GM21529 (cell line): ENCODE results near the gene IGF2.
"Not testable (repeated sequence)": the region's sequence is repeated elsewhere in the genome, so short reads cannot be mapped to it uniquely, and the experiment has no call there.

Source experiments
- ATAC-seq: cut with Tn5 transposase; IDR thresholded peaks from one replicate; pipeline ENCODE4 v1.9.1; 2021; ENCODE audit not compliant: unreplicated experiment

Gene IGF2

DNA sequence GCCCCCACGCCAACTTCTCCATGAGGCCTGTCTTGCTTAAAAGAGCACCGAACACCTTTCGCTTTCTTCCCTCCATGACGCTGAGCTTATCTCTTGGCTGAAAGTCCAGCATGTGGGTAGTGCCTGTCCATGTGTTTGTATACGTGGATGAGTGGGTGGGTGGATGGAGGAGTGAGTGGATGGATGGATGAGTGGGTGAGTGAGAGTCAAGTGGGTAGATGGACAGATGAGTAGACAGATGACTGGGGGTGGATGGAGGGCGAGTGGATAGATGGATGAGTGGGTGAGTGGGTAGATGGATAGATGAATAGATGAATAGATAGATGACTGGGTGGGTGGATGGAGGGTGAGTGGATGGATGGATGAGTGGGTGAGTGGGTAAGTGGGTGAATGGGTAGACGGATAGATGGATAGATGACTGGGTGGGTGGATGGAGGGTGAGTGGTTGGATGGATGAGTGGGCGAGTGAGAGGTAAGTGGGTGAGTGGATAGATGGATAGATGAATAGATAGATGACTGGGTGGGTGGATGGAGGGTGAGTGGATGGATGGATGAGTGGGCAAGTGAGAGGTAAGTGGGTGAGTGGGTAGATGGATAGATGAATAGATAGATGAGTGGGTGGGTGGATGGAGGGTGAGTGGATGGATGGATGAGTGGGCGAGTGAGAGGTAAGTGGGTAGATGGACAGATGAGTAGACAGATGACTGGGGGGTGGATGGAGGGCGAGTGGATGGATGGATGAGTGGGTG is 14.3 kb downstream of the IGF2 start:
- not testable (repeated sequence) for ATAC-seq

DNA sequence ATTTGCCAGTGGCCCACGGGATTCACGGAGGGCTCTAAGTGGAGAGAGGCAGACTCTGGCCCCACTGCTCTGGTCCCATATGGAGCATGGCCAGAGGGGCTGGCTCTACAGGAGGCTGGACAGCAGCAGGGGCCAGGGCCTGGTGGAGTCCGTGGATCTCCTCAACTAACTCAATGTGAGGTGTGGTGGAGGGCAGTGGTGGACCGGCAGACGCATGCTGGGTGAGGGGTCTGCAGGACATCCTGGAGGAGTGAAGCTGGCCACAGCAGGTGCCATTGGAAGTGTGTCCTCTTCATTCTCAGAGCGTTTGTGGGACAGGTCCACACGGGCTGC is 15.6 kb downstream of the IGF2 start:
- ATAC-seq = no peak

DNA sequence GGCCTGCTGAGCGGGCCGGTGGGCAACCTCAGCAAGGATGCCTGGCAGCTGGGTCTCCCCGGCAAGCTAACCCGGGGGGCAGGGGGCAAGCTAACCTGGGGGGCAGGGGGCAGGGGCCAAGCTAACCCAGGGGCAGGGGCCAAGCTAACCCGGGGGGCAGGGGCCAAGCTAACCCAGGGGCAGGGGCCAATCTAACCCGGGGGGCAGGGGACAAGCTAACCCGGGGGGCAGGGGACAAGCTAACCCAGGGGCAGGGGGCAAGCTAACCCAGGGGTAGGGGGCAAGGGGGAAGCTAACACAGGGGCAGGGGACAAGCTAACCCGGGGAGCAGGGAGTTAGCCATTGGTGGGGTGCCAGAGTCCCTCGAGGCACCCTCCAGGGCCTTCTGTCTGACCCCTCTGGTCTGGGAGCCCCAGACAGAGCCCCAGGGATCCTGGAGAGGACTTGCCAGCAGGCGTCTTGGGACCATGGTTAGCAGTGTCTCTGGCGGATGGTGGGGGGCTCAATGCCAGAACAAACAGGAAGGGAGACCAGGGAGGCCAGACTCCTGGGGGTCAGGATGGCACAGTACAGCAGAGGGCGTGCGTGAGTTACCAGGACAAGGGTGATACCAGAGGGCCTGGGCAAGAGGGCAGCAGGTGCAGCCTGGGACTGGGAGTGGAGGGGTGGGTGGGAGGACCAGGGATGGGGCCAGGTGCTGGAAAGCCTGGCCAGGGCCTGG is 16.1 kb downstream of the IGF2 start:
- ATAC-seq = no peak

DNA sequence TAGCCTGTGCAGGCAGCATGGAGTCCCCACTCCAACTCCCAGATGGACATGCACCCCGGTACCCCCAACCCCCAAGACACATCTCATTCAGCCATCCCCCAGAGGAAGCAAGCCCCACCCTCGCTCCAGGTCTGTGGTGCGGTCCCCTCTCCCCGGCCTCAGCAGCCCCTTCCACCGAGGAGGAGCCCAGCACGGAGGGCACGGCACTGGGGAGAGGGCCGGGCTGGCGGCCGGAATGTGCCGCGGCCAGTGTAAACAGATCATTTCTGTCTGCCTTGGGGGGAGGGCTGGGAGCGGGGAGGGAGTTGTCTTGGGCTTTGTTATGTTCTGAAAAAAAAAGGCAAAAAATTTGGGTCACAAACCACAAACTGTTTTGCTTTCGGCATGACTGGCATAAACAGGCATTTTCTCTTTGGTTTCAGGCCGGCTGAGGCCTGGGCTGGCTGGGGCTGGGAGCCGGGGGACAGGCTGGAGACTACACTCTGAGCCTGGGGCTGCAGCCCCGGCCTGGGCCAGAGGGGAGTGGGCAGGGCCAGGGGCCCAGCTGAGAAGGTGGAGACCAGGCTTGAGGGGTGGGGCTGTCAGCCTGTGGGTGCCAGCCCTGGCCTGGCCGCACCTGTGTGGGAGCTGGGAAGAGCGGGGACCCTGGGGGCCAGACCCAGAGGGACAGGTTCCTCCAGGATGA is 16.8 kb downstream of the IGF2 start:
- ATAC-seq = no peak

DNA sequence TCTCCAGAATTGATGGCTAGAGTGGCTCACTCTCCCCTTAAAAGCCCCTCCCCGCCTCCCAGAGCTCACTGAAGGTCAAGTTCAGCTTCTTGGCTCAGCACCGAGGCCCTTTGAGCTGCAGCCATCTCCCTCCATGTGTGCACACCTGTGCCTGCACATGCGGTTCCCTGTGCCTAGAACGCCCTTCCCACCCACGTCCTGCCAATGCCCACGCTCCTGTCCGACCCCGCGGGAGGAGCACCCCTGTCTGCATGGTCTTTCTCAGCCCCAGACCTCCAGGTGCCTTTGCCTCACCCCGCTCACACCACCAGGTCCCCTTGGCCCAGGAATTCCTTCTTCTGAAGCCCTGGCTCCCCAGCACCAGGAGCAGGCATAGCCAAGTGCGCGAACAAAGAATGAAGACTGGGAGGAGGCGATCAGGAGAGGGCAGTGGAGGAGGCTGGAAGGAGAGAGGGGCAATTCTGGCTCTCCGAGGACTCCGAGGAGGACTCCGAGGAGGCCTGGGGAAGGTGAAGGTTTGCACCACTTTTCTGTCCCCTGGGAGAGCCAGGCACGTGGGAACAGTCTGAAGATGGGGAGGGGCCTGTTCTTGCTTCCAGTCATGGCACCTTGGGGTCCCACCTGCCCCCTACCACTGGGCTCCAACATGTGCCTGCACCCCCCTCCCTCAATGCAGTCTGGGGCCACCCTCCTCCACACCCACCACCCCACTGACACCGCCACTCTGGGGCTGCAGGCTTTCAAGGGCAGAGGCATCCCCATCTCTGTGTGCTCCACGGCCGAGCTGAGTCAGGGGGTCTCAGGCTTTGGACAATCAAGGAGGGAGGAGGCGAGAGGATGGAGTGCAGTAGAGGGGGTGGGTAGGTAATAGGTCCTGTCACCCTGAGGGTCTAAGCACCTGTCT is 17.7 kb downstream of the IGF2 start:
- no peak for ATAC-seq

DNA sequence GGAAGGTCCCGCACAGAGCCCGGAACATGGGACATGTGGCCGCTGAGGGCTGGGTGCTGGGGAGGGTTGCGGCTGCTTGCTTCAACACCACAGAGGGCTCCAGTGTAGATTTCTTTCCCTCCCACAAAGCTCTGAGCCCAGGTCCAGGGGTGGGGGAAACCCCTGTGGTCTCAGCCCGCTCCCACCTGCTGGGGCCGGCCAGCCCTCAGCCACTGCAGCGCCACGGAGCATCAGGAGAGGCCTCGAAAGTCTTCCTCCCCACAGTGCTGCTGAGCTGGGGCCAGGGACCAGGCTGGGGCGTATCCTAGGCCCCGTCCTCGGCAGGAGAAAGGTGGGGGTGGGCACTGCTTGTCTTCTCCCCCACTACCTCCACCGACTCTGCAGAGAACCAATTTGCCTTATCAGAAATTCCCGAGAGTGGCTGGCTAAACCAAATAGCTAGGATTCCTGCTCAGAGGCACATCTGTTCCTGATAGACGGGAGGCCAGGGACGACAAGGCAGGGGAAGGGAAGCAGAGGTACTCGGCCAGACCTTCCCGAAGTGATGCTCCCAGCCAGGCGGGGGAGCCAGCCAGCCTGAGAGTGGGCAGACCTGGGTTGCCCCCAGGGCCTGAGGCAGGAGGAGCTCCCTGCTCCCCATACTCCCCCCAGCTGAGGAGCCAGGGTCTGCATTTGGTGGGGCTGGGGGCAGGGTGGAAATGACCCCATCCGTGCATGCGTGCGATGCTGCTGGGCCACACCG is 18.7 kb downstream of the IGF2 start:
- no peak for ATAC-seq

DNA sequence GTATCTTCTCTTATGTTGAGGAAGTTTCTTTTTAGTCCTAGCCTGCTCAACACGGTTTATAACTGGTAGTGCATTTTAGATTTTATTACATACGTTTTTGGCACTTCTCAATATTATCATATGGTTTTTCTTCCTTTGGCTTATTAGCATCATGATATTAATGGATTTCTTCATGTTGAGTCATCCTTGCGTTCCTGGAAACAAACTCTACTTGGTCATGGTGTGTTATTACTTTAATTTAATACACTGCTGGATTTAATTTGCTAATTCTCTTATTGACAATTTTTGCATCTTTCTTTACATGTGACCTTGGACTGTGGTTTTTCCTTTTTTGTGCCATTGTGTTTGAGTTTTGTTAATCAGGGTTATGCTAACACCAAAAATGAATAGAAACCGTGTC is 20.5 kb downstream of the IGF2 start:
- ATAC-seq = no peak

DNA sequence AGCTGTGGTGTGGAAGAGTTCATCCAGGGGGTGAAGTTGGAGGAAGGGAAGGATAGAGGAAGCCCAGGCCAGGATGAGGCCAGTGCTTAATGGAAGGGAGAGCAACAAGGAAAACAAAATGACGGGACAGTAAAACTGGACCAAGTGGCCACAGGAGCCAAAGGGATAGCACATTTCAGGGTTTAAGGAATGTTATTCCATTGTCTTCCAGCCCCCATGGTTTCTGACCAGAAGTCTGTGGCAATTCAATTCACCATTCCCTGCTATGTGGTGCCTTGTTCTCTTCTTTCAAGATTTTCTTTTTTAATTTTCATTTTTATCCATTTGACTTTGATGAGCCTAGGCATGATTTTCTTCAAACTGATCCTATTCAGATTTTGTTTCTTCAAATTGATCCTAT is 22.5 kb downstream of the IGF2 start:
- no peak for ATAC-seq

DNA sequence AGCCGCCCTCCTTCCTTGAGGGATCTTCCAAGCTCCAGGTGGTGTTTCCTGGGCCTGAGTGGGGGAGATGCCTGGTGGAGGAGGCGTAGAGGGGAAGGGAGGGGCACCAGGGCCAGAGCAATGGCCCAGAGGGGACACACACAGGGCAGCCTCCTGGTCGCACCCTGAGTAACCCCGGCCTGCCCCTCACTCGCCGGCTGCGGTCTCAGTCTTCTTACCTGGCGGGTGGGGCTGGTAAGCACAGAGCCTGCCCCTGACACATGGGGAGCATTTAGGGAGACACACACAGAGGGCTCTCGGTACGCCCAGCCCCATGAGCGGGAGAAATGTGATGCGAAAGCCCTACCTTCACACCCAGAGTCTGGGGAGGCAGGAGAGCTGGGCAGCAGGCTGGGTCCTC is 23.9 kb downstream of the IGF2 start:
- no peak for ATAC-seq

DNA sequence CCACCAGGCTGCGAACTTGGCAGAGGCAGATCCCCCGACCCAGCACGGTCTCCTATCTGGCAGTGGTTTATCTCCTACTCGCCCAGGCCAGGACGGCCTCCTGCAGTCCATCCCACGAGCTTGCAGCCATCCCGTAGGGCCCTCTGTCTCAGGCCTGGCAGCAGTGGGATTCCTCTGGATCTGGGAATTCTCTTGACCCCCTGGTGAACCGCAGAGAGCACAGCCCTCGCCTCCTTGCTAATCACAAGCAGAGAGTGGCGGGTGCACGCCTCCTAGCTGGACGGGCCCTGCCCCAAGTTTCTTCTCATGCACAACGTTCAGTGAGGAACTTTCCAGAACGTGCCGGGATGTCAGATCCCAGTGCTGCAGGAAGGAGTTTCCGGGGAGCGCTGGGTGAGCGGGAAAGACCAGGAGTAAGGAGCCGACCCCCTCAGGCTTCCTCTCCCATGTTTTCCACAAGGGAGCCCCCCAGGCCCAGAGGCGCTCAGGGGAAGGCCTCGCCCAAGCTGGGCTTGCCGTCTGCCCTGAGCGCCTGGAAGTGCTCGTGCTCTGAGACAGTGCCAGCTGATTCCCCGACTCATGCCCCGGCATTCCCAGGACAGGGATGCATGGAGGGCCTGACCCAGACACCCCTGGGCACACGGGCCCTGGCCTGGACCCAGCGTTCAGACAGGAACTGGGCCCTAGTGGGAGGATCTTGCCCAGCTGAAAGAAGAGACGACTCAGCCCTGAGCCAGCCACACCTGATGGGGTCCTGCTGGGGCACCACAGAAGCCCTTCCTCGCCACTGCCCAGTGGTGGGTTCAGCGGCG is 24.6 kb downstream of the IGF2 start:
- ATAC-seq = no peak

DNA sequence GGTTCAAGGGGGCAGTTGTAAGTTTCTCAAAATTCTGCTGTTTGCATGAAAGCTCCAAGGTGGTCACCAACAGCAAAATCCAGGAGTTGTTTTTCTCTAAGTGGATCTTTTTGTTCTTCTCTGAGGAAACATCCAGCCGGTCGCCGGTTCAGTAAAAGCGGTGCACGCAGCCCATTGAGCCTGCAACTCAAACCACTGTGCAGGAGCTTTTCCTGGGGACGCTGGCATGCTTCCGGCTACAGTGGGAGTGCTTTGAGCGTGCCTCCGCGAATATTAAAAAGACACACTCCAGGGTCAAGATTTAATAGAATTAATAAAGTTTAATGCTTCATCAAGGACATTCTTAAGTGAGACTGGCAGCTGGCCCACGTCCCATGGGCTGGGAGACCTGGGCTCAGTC is 25.4 kb downstream of the IGF2 start:
- no peak for ATAC-seq

DNA sequence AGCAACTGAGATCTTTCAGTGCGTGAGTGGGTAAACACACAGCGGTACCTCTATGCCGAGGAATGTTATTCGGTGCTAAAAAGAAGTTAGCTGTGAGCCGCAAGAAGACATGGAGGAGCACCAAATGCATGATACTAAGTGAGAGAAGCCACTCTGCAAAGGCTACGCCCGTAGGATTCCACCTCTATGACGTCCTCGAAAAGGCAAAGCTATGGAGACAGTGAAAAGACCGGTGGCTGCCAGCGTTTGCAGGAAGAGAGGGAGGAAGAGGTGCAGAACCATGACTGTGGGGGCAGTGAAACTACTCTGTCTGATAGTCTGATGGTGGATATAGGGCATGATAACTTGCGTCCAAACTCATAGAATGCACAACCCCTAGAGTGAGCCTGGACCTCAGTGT is 28.7 kb downstream of the IGF2 start:
- ATAC-seq = no peak

DNA sequence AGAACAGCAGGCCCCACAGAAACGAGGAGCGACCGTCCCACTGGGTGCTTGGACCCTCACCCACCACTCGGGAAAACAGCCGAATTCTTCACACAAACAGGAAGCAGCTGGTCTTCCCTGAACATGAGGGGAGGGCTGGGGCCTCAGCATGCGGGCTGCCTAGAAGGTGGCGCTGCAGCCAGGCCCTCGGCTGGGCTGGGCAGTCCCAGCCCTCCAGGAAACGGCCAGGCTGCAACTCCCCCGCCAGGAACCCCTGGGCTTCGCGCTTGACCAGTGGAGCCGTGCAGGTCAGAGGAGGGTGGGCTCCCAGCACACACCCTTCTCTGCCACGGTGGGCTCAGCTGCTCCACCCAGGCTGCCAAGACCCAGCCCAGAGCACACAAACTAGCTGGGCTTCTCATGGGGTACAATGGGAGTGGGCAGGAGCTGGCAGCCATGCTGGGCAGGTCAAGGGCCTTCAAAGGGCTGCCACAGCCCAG is 29.6 kb downstream of the IGF2 start:
- no peak for ATAC-seq

DNA sequence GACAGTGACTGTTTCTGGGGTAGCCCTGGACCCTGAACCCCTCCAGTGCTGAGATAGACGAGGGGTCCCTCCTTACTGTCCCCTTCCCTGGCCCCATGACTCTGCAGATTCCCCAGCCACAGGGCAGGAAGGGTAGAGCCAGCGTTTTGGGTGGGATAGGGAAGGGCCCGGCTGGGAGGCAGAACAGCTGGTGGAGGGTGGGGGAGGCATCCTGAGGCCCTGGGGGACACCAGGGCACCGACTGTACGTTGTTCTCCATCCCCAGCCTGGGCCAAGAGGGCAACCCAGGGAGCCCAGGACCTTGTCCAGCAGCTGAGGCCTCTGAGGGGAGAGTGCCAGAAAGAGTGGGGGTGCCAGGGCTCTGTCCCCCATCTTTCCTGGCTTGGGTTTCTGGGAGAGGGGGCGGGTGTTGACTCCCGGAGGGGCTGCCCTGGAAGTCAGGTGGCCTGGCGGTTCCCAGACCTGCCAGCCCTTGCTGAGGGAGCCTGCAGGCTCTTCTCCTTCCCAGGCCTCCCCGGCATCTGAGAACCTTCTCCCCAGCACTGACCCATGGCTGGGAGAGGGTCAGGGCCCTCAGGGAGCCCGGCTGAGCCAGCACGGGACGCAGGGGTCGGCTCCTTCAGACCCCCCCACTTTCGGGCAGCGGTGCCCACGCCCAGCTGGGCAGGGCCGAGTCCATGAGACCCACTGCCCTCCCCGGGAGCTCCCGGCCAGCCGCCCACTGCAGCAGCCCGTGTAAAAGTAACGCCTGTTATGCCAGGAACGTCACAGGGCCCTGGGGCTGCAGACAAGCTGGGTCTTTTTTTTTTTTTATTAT is 30.3 kb downstream of the IGF2 start:
- ATAC-seq = no peak

DNA sequence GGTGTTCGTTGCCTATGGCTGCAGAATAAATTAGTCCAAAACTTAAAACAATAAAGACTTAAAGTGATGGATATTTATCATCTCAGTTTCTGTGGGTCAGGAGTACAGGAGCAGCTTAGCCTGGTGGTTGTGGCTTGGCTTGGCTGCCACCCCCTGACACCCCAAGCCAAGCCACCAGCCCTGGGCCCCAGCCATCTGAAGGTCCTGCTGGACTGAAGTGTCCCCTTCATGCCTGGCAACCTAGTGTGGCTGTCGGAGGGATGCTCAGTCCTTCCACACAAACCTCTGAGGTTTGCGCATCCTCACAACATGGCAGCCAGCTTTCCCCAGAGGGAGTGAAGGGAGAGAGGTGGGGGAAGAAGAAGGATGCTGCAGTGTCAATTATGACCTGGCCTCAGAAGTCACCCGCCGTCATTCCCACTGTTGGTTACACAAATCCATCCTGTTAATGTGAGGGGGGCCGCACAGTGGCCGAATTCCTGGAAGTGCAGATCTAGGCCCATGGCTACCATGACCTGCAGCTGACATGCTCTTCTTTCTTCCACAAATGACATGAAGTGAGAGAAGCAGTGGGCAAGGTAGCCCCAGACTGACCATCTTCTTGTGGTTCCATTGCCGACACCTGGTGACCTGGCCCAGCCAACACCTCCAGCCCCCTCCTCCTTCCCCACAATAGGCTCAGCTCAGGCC is 31.1 kb downstream of the IGF2 start:
- no peak for ATAC-seq

DNA sequence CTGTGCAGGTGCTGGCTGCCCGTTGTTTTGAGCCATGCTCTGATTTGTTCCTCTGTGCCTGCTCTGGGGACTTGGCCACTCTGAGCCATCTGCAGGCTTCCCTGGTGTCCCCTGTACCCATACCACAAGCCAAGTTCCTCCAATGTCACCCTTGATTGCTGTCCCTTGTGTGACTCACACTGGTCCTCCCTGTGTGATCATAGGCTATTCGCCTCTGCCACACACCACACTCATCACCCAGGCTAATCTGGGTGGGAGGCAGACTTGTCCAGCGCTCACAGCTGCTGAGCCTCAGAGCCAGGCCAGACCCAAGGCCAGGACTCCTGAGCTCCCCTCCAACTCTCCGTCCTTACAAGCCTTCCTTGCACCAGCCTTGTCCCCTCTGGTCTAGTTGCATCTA is 31.7 kb downstream of the IGF2 start:
- ATAC-seq = no peak

DNA sequence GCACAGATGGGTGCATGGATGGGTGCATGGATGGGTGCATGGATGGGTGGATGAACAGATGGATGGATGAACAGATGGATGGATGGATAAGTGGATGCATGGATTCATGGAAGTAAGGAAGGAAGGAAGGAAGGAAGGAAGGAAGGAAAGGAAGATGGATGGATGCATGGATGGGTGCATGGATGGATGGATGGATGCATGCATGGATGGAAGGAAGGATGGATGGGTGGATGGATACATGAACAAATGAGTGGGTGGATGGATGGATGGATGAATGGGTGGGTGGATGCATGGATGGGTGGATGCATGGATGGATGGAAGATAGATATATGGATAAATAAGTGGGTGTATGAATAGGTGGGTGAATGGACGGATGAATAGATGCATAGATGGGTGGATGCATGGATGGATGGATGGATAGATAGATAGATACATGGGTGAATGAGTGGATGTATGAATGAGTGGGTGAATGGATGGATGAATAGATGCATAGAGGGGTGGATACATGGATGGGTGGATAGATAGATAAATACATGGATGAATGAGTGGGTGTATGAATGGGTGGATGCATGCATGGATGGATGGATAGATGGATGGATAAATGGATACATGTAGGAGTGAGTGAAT is 32.5 kb downstream of the IGF2 start:
- no peak for ATAC-seq

DNA sequence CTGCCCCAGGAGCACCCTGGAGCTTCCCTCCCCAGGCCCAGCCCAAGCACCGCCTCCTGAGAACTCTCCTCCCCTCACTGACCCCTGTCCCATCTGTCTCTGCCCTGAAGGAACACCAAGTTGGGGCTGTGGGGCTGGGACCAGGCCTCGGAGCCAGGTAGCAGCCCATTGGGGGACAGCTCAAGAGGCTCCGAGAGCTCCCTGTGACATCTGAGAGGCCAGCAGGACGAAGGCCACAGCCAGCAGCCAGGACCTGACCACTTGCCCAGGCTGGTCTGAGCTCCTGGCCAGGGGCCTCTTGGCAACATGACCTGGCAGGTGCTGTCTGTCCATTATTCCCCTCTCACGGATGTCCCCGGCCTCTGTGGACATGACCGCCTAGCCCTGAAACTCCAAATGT is 33.7 kb downstream of the IGF2 start:
- no peak for ATAC-seq
